GM12891 (cell line): Measurements from ENCODE around the gene PLBD2.

ENCODE experiments used
- PAX5 ChIP-seq: IDR thresholded peaks from 2 replicates; pipeline ENCODE4 v1.6.1; 2011; ENCODE audit warnings: low read length, moderate library complexity, mild to moderate bottlenecking; ENCODE audit not compliant: insufficient read depth, severe bottlenecking
- POLR2A ChIP-seq: IDR thresholded peaks from 2 replicates; pipeline ENCODE4 v1.6.1; 2011; ENCODE audit warnings: low read depth, low read length, control low read depth
- POLR2AphosphoS5 ChIP-seq: IDR thresholded peaks from 2 replicates; pipeline ENCODE4 v1.6.1; 2011; ENCODE audit warnings: low read depth, low read length, control low read depth
- POU2F2 ChIP-seq: IDR thresholded peaks from 2 replicates; pipeline ENCODE4 v1.6.1; 2011; ENCODE audit warnings: low read depth, mild to moderate bottlenecking, control low read depth, low read length, moderate library complexity
- TAF1 ChIP-seq: IDR thresholded peaks from 2 replicates; pipeline ENCODE4 v1.6.1; 2011; ENCODE audit warnings: low read depth, low read length, control low read depth

GRCh38 chr12:113422886-113423669 lies 64.7 kb downstream of the PLBD2 start:
- TF ChIP-seq POLR2A (no peak), POLR2AphosphoS5 (no peak), PAX5 (no peak), POU2F2 (no peak), TAF1 (no peak)
